ENCODE results near the gene MACROD1. TPM values are rescaled to one million over a fixed set of nuclear protein-coding genes. Genes with fewer than 3 reads are reported as not detected.

MACROD1 gene
- total RNA-seq, 1 donor from 2014 or later, result 4.1 TPM

DNA sequence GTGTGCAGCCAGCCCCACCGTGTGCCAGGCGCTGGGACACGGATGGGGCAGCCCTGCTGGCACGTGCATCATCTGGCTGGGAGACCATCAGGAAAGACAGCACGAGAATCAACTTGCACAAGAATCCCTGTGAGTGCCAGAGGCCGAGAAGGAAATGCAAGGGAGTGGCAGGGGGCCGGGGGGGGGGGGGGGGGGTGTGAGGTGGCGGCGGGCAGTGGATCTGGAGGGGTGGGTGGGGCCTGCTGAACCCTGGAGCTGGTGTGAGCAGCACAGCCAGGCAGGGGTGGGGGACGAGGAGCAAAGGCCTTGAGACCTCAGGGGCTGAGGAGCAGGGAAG is 144.2 kb downstream of the MACROD1 start:
- no peak overlapping the region for H3K4me3 Mint-ChIP-seq (ENCODE audit: unreplicated experiment)

DNA sequence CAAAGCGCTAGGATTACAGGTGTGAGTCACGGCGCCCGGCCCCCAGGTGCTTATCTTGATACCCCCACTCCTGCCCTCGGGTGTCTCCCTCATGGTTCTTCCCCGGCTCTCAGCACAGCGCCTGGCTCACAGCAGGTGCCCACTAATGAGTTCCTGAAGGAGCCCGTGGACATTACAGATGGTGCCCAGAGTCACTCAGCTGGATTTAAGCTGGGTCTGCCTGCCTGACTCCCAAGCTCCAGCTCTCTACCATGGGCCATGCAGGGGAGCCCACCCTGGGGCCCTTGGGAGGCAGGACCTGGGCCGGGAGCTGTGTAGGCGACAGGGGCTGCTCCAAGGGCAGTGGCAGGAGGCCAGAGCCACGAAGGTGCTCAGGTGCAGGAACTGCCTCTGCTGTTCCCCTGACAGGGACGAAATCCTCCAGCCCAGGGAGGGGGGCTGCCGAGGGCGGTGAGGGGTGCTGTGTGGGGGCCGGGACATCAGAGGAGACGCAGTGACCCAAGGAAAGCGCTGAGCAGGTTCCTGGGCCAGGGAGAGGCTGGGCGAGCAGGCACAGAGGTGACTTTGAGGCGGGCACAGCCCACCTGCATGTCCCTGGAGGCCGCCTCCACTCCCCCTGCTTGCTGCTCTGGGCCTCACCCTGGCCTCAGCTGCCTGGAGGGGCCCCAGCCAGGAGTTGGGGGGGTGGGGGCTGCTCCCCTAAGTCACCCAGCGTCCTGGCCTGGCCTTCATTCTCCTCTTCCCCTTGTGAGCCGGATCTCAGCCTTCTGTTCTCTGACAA is 144.7 kb downstream of the MACROD1 start:
- Mint-ChIP-seq H3K4me1 (ENCODE audit: unreplicated experiment) (peaks cover 9% of the 10 kb centered on the region), H3K27ac (ENCODE audit: unreplicated experiment) (no peak overlapping the region)
- TF ChIP-seq, protein P1, sequence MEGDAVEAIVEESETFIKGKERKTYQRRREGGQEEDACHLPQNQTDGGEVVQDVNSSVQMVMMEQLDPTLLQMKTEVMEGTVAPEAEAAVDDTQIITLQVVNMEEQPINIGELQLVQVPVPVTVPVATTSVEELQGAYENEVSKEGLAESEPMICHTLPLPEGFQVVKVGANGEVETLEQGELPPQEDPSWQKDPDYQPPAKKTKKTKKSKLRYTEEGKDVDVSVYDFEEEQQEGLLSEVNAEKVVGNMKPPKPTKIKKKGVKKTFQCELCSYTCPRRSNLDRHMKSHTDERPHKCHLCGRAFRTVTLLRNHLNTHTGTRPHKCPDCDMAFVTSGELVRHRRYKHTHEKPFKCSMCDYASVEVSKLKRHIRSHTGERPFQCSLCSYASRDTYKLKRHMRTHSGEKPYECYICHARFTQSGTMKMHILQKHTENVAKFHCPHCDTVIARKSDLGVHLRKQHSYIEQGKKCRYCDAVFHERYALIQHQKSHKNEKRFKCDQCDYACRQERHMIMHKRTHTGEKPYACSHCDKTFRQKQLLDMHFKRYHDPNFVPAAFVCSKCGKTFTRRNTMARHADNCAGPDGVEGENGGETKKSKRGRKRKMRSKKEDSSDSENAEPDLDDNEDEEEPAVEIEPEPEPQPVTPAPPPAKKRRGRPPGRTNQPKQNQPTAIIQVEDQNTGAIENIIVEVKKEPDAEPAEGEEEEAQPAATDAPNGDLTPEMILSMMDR (IDR thresholded peaks at IDR 0.05; ENCODE audit: unreplicated experiment), result no peak

More for the DNA sequence above, 144.2 kb downstream of the MACROD1 start:
- Mint-ChIP-seq H3K27me3 (ENCODE audit: unreplicated experiment) (peaks cover 8% of the 10 kb centered on the region), H3K4me1 (ENCODE audit: unreplicated experiment) (peaks cover 9% of the 10 kb centered on the region), H3K36me3 (ENCODE audit: low read depth, unreplicated experiment) (no peaks in the 10 kb centered on the region), H3K27ac (ENCODE audit: unreplicated experiment) (no peak overlapping the region), H3K9me3 (ENCODE audit: unreplicated experiment) (no peaks in the 10 kb centered on the region)
- TF ChIP-seq, protein P1 (IDR thresholded peaks at IDR 0.05; ENCODE audit: unreplicated experiment), result no peak
- DNase-seq (ENCODE audit: low spot score), result no peak

DNA sequence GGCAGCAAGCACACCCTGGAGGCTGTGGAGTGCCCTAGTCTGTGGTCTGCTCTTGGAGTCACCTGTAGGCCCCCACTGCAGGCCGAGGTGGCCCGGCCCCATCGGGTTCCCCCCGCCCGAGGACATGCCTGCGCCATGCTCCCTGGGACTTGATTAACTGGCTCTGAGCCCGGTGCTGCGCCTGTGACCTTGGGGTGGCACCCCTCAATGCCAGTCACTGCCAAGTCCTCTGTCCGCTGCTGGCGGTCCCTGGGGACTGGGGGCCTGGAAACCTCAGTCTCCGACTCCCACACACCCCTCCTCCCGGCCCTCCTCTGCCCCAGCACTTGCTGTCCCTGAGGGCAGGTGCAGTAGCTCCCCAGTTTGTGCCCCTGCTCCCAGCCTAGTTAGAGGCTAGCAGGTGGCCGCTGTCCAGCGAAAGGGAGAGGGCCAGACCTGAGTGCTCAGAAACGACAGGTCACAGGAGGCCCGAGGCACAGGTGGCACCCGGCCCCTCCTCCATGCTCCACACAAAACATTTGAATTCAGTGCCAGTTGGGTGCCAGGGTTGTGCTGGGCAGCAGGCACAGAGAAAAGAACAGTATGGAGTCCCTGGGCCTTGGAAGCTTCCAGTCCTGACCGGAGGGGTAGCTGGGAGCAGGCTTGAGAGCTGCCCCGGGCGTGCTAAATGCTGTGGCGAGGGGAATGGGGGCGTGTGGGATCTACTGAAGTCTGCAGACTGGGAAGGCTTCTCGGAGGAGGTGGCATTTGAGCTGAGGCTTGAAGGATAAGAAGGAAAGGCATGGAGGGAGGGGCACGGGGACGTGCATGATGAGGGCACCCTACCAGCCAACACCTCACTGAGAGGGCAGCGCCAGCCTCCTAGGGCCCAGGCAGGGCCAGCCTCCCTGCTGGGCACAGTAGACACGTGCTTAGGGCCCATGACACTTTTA is 146.5 kb downstream of the MACROD1 start:
- no peak for DNase-seq (ENCODE audit: low spot score)
- Mint-ChIP-seq H3K4me3 (ENCODE audit: unreplicated experiment) (no peak overlapping the region), H3K27me3 (ENCODE audit: unreplicated experiment) (peaks cover 8% of the 10 kb centered on the region), H3K27ac (ENCODE audit: unreplicated experiment) (no peak overlapping the region), H3K36me3 (ENCODE audit: low read depth, unreplicated experiment) (no peaks in the 10 kb centered on the region), H3K4me1 (ENCODE audit: unreplicated experiment) (peaks cover 4% of the 10 kb centered on the region), H3K9me3 (ENCODE audit: unreplicated experiment) (no peaks in the 10 kb centered on the region)
- TF ChIP-seq, protein P1 (IDR thresholded peaks at IDR 0.05; ENCODE audit: unreplicated experiment), result no peak

More for the DNA sequence above, 144.7 kb downstream of the MACROD1 start:
- Mint-ChIP-seq H3K36me3 (ENCODE audit: low read depth, unreplicated experiment) (no peaks in the 10 kb centered on the region), H3K9me3 (ENCODE audit: unreplicated experiment) (no peaks in the 10 kb centered on the region), H3K27me3 (ENCODE audit: unreplicated experiment) (peaks cover 4% of the 10 kb centered on the region), H3K4me3 (ENCODE audit: unreplicated experiment) (no peak overlapping the region)
- DNase-seq (ENCODE audit: low spot score), result no peak

DNA sequence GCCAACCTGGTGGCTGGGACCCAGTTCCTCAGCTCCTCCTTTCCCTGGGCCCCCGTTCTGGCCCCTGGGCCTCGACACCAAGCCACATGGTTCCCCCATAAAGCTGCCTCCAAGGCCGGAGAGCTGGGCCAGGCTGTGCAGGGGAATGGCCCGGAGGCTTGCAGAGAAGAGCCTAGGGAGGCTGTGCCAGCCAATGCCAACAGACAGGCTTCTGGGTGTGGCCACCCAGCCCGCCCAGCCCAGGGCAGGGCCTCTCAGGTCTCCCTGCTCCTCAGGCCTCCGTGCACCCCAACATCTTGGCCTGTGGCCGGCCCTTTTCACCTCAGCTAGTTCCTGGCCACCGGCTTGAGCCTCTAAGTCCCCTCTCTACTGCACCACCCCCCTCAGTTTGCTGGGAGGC is 147.6 kb downstream of the MACROD1 start:
- peaks cover 10% of the 10 kb centered on the region for H3K27me3 Mint-ChIP-seq (ENCODE audit: unreplicated experiment)
- no peaks in the 10 kb centered on the region for H3K9me3 Mint-ChIP-seq (ENCODE audit: unreplicated experiment)
- no peak for DNase-seq (ENCODE audit: low spot score)
- no peaks in the 10 kb centered on the region for H3K36me3 Mint-ChIP-seq (ENCODE audit: low read depth, unreplicated experiment)
- H3K4me1 Mint-ChIP-seq (ENCODE audit: unreplicated experiment), result no peaks in the 10 kb centered on the region
- TF ChIP-seq, protein P1 (IDR thresholded peaks at IDR 0.05; ENCODE audit: unreplicated experiment), result no peak
- H3K27ac Mint-ChIP-seq (ENCODE audit: unreplicated experiment), result no peak overlapping the region
- H3K4me3 Mint-ChIP-seq (ENCODE audit: unreplicated experiment), result no peak overlapping the region

DNA sequence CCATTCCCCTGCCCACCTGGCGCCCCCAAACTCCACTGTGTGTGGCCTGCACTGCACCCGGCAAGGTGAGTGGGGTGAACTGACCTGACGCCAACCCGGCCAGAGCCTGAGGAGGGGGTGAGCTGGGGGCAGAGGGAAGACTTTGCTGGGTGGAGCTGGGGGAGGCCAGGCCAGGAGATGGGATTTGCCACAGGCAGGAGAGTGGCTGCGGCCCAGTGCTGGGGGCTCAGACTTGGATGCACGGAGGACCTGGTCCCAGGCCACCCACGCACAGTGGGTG is 148.0 kb downstream of the MACROD1 start:
- H3K4me3 Mint-ChIP-seq (ENCODE audit: unreplicated experiment), result no peak overlapping the region
- no peaks in the 10 kb centered on the region for H3K36me3 Mint-ChIP-seq (ENCODE audit: low read depth, unreplicated experiment)
- DNase-seq (ENCODE audit: low spot score), result no peak
- TF ChIP-seq, protein P1 (IDR thresholded peaks at IDR 0.05; ENCODE audit: unreplicated experiment), result no peak
- H3K9me3 Mint-ChIP-seq (ENCODE audit: unreplicated experiment), result no peaks in the 10 kb centered on the region
- H3K27ac Mint-ChIP-seq (ENCODE audit: unreplicated experiment), result no peak overlapping the region
- no peaks in the 10 kb centered on the region for H3K4me1 Mint-ChIP-seq (ENCODE audit: unreplicated experiment)
- H3K27me3 Mint-ChIP-seq (ENCODE audit: unreplicated experiment), result peaks cover 10% of the 10 kb centered on the region
